ENCODE measurements around the gene CLIC3. TPM values are rescaled to one million over a fixed set of nuclear protein-coding genes. Genes with fewer than 3 reads are reported as not detected.

The CLIC3 gene
- total and polyA plus RNA-seq, 2 donors (not counting 1 experiment from before 2014, with no cell fraction given), result 1.1 to 1.9 TPM

DNA sequence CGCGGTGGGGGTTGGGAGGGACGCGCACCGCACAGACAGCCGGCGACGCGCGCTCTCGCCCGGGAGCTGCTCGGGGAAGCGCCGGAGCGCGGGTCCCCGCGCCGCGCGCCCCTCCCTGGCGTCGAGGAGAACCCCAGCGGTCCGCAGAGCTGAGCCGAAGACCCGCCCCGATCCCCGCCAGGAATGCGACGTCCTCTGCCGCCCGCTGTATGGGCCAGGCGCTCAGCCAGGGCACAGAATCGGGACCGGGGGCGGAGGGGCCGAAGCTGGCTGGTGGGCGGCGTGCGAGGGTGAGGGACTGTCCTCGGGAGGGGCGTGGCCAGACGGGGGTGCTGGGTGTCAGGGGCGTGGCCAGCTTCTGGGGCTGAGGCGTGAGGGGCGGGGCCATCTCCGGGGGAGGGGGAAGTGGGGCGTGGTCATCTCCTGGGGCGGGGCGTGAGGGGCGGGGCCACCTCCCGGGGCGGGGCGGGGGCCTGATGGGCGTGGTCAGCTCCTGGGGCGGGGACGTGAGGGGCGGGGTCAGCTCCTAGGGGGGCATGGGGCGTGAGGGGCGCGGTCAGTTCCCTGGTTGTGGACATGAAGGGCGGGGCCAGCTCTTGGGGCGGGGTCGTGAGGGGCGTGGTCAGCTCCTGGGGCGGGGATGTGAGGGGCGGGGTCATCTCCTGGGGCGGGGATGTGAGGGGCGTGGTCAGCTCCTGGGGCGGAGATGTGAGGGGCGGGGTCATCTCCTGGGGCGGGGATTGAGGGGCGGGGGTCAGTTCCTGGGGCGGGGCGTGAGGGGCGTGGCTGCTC is 18.1 kb downstream of the CLIC3 start:
- Histone ChIP-seq H3K27ac (ENCODE audit: low read length in 2 of 2) (no peak overlapping the region), H2AFZ (ENCODE audit: insufficient read depth, low read depth, low read length, poor library complexity, severe bottlenecking) (peak overlapping the region; percentile 22), H4K20me1 (ENCODE audit: control insufficient read depth, insufficient read depth, low read length, poor library complexity, severe bottlenecking) (no peaks in the 10 kb centered on the region), H3K4me3 (ENCODE audit: control extremely low read depth in 1 of 5, extremely low read depth in 1 of 5, insufficient read depth in 1 of 5, low read depth in 2 of 5, low read length in 4 of 5) (peak overlapping the region in 3 of 5 experiments; percentile 2 to 29 (median 14)), H3K4me1 (ENCODE audit: control insufficient read depth in 2 of 2, insufficient read depth in 2 of 2, low read length in 2 of 2) (peaks cover 3 to 5% of the 10 kb centered on the region in 2 donors), H3K9ac (ENCODE audit: low read length) (no peak overlapping the region), H3K79me2 (ENCODE audit: control insufficient read depth, insufficient read depth, low read length) (no peaks in the 10 kb centered on the region), H3K27me3 (replicated peaks in 1 of 4; ENCODE audit: control extremely low read depth in 1 of 4, control insufficient read depth in 3 of 4, insufficient read depth in 4 of 4, low read length in 3 of 4) (peaks cover 0 to 59% (median 8%) of the 10 kb centered on the region in 4 experiments), H3K36me3 (replicated peaks in 1 of 2; ENCODE audit: control extremely low read depth in 1 of 2, control insufficient read depth in 1 of 2, extremely low read depth in 1 of 2, insufficient read depth in 2 of 2, low read length in 1 of 2) (no peaks in the 10 kb centered on the region), H3K9me3 (ENCODE audit: control extremely low read depth in 1 of 3, control insufficient read depth in 2 of 3, insufficient read depth in 1 of 3, low read length in 2 of 3) (peaks cover 0 to 13% (median 0%) of the 10 kb centered on the region in 3 donors), H3K4me2 (replicated peaks; ENCODE audit: low read depth, low read length, poor library complexity, severe bottlenecking) (peak overlapping the region; percentile 77)
- POLR2A ChIA-PET, result interaction anchor here (0.6 to 1.1 kb wide), 3 partner anchors 14 to 487 kb away, joined by 3 to 4 read pairs (median 3); partner anchors contain the start of gene PAXX
- intact Hi-C loops (cut with micrococcal nuclease), result no loop called here
- ATAC-seq (ENCODE audit: low read depth) (peak; percentile 63), DNase-seq (peak; percentile 68)
- Mint-ChIP-seq H3K27ac (no peak overlapping the region), H3K4me1 (peaks cover 5% of the 10 kb centered on the region), H3K4me3 (no peak overlapping the region), H3K27me3 (peaks cover 12% of the 10 kb centered on the region), H3K9me3 (ENCODE audit: insufficient read depth) (no peaks in the 10 kb centered on the region)
- 5% methylated on average over 59 of the region's 78 CpGs for WGBS (ENCODE audit: insufficient coverage)
- TF ChIP-seq EZH2 (IDR thresholded peaks at IDR 0.05; ENCODE audit: borderline replicate concordance, insufficient read depth, low read depth, low read length, poor library complexity, severe bottlenecking), result no peak
- TF ChIP-seq, protein P1, sequence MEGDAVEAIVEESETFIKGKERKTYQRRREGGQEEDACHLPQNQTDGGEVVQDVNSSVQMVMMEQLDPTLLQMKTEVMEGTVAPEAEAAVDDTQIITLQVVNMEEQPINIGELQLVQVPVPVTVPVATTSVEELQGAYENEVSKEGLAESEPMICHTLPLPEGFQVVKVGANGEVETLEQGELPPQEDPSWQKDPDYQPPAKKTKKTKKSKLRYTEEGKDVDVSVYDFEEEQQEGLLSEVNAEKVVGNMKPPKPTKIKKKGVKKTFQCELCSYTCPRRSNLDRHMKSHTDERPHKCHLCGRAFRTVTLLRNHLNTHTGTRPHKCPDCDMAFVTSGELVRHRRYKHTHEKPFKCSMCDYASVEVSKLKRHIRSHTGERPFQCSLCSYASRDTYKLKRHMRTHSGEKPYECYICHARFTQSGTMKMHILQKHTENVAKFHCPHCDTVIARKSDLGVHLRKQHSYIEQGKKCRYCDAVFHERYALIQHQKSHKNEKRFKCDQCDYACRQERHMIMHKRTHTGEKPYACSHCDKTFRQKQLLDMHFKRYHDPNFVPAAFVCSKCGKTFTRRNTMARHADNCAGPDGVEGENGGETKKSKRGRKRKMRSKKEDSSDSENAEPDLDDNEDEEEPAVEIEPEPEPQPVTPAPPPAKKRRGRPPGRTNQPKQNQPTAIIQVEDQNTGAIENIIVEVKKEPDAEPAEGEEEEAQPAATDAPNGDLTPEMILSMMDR (IDR thresholded peaks at IDR 0.05), result no peak
- CTCF ChIA-PET, result no interaction called here

- WGBS (ENCODE audit: insufficient coverage), result 49% methylated on average over 32 of the region's 33 CpGs
- peak overlapping the region; percentile 22 for H2AFZ ChIP-seq (ENCODE audit: insufficient read depth, low read depth, low read length, poor library complexity, severe bottlenecking)
- H3K27ac ChIP-seq (ENCODE audit: low read length in 2 of 2), result no peak overlapping the region
- no peaks in the 10 kb centered on the region for H3K79me2 ChIP-seq (ENCODE audit: control insufficient read depth, insufficient read depth, low read length)
- intact Hi-C loops (cut with micrococcal nuclease), result no loop called here
- H3K4me1 ChIP-seq (ENCODE audit: control insufficient read depth in 2 of 2, insufficient read depth in 2 of 2, low read length in 2 of 2), result peaks cover 3 to 5% of the 10 kb centered on the region in 2 donors
- ATAC-seq (ENCODE audit: low read depth), result no peak
- Mint-ChIP-seq H3K27me3 (peaks cover 12% of the 10 kb centered on the region), H3K4me3 (peak overlapping the region; percentile 55), H3K4me1 (peaks cover 5% of the 10 kb centered on the region), H3K27ac (no peak overlapping the region), H3K9me3 (ENCODE audit: insufficient read depth) (no peaks in the 10 kb centered on the region)
- TF ChIP-seq, protein P1 (IDR thresholded peaks at IDR 0.05), result no peak
- TF ChIP-seq EZH2 (IDR thresholded peaks at IDR 0.05; ENCODE audit: borderline replicate concordance, insufficient read depth, low read depth, low read length, poor library complexity, severe bottlenecking), result no peak
- peak overlapping the region; percentile 77 for H3K4me2 ChIP-seq (replicated peaks; ENCODE audit: low read depth, low read length, poor library complexity, severe bottlenecking)
- H3K36me3 ChIP-seq (replicated peaks in 1 of 2; ENCODE audit: control extremely low read depth in 1 of 2, control insufficient read depth in 1 of 2, extremely low read depth in 1 of 2, insufficient read depth in 2 of 2, low read length in 1 of 2), result no peaks in the 10 kb centered on the region
- H3K9me3 ChIP-seq (ENCODE audit: control extremely low read depth in 1 of 3, control insufficient read depth in 2 of 3, insufficient read depth in 1 of 3, low read length in 2 of 3), result peaks cover 0 to 13% (median 0%) of the 10 kb centered on the region in 3 donors
- peak overlapping the region in 3 of 5 experiments; percentile 2 to 29 (median 14) for H3K4me3 ChIP-seq (ENCODE audit: control extremely low read depth in 1 of 5, extremely low read depth in 1 of 5, insufficient read depth in 1 of 5, low read depth in 2 of 5, low read length in 4 of 5)
- DNase-seq, result no peak
- H3K9ac ChIP-seq (ENCODE audit: low read length), result no peak overlapping the region
- ChIA-PET CTCF (no interaction called here), POLR2A (interaction anchor here (0.9 to 1.1 kb wide), 2 partner anchors 15 to 92 kb away, joined by 3 to 4 read pairs; partner anchors contain the start of gene PAXX)
- H4K20me1 ChIP-seq (ENCODE audit: control insufficient read depth, insufficient read depth, low read length, poor library complexity, severe bottlenecking), result no peaks in the 10 kb centered on the region
- H3K27me3 ChIP-seq (replicated peaks in 1 of 4; ENCODE audit: control extremely low read depth in 1 of 4, control insufficient read depth in 3 of 4, insufficient read depth in 4 of 4, low read length in 3 of 4), result peaks cover 0 to 54% (median 8%) of the 10 kb centered on the region in 4 experiments
These were observed 18.7 kb downstream of the CLIC3 start for GRCh38 chr9:136977649-136978072.

Data from B cell (primary cell).